CD4-positive, alpha-beta T cell treated with Interleukin-12 subunit alpha and Interleukin-12 subunit beta, for 1 hour (primary cell): ENCODE results near the gene JAML.
"Not testable (repeated sequence)": the region's sequence is repeated elsewhere in the genome, so short reads cannot be mapped to it uniquely, and the experiment has no call there.

ENCODE experiments used
- DNase-seq: peaks from one replicate; pipeline ENCODE4 v3.0.0-alpha.2; 2020

The JAML gene

DNA sequence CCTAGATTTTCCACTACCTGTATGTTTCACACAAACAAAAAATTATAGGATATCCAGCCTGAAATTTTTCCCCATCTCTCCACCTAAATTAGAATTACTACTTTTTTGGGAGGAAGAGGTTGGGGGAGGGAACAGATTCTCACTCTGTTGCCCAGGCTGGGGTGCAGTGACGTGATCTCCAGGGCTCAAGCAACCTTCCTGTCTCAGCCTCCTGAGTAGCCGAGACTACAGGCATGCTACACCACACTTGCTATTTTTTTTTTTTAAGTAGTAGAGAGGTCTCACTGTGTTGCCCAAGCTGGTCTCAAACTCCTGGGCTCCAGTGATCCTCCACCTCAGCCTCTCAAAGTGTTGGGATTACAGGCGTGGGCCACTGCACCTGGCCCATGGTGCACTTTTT is 9.5 kb downstream of the JAML start:
- DNase-seq, result peak; percentile 33

DNA sequence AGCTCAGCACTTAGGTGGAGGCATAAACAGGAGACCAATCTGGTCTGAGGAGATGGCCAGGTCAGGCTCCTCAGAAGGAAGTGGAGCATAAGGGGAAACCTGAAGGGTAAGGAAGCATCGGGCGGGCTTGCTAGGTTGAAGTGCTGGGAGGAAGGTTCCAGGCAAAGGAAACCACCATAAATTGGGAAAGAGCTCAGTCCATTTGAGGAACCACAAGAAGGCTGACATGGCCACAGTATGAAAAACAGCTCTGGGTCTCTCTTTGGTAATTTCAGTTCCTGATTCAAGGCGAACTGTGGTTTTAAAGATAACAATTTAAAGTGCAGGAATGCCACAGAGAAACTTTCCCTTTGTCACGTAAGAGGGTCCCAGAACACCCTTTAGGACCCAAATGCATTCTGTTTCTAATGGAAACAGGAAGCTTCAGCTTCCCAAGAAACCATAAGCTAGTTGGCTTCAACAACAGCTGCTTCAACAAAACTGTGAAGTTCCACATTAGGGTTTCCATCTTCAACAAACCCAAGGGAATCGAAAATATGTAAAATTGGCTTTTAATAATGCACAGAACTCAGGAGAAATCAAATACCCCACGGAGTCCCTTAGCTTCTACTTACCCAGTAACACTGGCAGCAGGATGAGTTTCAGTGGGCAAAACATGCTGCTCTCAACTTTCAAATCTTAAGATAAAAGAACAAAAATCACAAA is 10.4 kb downstream of the JAML start:
- no peak for DNase-seq

DNA sequence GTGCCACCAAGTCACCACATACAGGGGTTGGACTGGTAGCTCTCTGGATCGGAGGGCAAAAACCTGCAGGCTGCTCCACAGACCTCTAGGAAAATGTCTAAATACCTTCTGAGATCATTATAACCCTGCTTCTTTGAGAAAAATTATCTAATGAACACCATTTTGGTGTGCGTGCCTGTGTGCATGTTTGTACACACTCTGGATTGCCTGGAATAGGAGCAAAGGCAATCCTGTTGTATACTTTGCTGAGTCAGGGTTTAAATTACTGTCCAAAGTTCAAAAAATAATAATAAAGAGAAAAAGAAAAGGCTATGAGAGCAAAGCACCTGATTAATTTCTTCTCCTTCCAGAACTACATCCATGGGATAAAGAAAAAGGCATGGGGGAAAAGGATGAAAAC is 11.0 kb downstream of the JAML start:
- no peak for DNase-seq

DNA sequence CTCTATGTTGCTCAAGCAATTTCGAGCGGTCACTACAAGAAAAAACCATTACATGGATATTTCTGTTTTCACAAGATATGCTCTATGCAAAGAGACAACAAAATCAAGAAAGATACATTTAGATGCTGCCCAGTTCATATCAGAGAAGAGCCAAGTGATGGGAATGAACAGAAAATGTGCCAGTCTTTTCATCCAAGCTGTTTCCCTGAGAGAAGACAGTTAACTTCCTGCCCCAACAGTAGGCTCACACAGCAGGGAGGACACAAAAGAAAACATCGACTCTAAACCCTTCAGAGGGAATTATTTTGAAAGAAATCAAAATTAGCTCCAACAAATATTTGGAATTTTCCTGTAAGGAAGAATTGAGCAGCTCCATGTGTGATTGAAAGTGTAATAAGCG is 11.6 kb downstream of the JAML start:
- no peak for DNase-seq

DNA sequence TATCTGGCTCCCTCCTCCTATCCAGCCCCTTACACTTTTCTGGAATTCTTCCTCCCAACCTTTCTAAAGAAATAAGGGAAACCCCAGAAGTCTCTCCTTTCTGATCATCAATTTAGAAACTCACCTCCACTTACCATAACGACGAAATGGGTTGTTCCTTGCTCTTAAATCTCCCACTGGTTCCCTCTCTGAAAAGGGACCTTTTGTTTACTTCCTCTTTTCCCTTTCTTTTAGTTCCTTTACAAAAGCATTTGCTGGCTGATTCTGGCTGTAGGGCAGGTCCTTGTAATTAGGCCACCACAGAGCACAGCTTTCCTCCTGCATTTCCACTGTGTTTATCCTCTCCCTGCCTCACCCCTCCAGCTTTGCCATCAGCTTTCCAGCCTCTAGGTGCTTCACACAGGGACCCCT is 12.0 kb downstream of the JAML start:
- DNase-seq, result no peak

DNA sequence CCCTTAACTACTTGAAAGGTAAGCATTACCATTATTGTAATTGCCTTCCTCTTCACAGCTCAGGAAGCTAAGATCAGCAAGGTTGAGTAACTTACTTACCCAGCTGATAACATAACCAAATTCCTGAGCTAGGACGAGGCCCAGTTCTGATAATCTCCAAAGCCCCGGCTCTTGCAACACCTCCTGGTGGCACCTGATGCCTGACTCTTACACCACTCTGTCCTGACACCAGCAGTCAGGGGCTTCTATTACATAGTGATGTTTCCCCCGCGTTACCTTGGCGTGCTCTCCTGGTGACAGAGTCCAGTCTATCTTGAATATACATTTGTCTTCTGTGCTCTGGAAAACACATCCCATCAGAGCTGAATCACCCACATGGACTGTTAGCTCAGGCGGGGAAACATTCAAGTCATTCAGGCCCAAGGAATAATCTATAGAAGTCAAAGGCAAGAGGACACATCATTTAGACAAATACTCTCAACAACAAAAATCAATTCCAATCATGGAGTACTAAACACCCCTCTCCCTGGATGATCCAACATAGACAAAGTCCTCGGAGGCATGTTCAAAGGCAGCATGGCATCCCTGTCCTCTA is 12.6 kb downstream of the JAML start:
- DNase-seq, result no peak

DNA sequence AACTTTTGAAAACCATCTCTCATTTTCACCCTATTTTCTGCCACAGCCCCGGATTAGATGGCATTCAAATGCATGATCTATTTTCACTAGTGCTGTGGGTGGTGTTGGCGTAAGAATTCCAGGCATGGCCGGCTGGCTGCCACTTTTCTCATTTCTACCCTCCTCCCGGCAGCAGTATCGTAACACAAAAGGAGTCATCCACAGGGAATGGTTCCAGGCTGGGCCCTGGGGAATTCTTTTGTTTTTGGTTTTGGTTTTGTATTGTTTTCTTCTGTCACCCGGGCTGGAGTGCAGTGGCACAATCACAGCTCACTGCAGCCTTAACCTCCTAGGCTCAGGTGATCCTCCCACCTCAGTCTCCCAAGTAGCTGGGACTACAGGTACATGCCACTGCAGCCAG is 13.8 kb downstream of the JAML start:
- no peak for DNase-seq

DNA sequence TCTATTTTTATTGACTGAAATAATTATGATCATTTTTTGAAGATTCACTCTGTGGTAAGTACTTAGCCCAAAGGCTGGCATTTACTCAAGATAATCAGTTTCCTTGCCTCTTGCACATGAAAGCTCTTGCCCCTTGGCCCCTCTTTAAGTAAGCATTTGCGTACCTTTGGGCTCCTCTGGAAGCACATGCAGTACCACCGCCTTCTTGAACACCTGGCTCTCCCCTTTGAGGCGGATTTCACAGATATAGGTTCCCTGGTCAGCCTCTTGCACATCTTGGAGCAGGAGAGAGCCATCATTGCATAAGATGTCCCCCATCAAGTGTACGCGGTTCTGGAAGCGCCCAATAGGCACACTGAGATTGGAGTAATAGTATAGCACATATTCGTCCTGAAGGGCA is 14.5 kb downstream of the JAML start:
- DNase-seq, result no peak

DNA sequence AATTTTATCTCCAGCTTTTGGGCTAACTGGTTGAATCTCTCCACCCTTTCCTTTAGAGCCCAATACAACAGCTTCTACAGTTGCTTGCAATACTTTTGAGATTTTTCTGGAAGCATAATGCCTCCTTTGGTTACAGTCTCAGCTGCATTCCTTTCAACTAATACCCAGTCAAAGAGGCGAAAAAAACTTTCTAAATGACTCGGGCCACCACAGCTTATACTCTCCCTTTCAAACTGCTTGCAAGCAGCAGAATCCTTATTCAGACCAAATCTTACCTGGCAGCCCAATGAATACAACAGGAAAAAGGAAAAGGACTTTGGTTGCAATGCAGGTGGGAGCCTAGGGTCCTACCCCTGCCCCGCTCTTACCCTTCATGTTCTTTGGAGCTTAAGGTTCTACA is 15.8 kb downstream of the JAML start:
- no peak for DNase-seq

DNA sequence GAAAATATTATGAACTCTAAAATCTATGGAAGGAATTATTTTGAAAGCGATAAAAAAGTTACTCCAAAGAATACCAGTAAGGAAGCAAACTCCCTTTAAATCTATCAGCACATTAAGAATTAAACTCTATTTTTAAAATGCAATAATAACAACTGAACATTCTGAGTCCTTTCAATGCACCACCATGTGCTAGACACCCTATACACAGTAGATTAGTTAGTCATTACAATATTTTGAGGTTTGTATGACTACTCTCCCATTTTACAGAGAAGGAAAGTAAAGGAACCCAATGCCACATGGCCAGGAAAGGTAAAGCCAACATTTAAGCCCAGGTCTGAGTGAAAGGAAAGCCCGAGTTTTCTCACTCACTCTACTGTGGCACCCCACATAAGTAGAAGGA is 17.7 kb downstream of the JAML start:
- no peak for DNase-seq

DNA sequence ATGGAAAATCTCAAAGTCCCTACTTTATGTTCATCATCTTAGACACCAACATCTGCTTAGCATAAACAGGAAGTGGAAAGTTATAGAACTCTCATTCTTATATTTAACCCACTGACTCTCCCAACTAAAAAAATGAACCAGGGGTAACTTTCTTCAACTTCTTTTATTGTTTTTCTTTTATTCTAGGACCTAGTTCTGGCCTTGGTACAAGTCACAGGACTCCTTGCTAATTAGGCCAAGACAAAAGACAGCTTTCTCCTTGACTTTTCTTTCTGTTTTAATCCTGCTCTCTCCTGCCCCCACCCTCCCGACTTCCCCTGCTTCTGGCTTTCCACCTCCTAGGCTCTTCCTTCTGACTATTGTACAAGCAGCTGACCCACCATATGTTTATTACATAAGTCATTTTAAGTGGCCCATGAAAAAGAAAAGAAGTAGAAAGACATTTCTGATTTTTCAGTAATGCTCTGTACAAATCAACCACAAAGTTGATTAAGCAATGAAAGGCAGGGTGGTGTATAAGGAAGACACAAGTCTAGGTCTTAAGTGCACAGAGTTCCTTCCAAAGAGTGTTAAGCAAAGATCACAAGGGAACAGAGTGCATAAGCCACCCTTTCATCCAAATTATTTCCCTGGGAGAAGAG is 18.3 kb downstream of the JAML start:
- DNase-seq, result no peak

DNA sequence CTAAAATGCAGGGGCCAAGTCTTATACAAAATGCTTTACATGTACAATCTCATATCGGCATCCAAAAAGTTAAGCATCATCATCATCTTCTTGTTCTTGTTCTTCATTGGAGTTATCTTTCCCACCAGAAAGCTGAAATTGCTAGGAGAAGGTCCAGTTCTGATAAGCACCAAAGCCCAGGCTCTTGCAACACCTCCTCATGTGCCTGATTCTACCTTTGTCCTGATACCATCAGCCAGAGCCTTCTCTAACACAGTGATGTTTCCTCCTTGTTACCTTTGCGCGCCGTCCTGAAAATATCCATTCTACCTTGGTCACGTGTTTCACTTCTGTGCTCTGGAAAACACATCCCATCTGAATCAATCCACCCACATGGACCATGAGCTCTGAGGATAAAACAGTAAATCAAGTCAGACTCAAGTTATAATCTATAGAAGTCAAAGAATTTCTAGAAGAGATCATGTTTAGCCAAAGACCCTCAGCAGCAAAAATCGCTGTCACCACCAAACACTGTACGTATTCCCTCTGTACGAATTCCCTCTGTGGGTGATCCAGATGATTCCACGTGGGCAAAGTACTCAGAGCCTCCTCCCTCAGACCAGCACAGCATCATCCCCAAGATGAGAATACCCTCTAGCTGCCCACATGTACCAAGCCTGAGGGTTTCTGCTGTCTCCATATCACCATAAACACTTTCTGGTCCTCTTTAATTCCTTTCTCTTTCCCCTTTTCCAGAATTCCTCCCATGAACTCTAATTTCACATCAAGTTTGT is 19.0 kb downstream of the JAML start:
- no peak for DNase-seq

DNA sequence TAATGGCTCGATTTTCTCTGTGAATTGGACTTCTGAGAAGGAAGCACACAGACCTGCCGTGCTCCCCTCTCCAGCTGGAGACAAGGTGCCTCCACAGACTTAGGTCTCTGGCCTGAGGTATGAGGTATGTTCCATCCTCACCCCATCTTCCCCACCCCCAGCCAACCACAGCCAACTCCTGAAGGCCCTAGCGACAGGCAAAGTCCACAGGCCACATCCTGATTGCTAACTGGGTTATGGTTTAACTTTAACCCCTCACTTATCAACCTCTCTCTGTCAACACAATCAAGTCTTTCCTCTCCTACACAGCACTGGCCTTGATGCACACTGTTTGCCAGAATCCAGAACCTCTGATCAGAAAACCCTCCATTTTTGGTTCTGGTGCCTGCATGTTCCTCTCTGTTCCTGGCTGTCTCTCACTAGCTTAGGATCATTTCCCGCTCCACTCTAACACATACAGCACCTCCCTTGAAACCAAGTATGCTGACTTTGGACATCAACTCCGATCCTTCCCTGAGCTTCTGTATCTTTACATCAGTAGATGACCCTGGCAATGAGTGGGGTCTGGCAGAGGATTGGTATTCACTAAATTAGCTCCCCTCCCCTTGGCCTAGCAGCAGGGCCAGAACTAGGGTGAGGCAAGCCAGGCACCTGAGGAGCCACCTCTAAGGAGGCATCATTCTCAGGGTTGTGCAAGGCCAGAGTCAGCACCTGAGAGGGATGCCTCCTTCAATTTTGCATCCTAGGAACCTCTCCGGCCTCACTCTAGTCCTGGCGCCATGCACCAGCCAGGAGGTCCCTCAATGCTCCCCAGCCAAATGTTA is 22.0 kb downstream of the JAML start:
- peak; percentile 68 for DNase-seq

DNA sequence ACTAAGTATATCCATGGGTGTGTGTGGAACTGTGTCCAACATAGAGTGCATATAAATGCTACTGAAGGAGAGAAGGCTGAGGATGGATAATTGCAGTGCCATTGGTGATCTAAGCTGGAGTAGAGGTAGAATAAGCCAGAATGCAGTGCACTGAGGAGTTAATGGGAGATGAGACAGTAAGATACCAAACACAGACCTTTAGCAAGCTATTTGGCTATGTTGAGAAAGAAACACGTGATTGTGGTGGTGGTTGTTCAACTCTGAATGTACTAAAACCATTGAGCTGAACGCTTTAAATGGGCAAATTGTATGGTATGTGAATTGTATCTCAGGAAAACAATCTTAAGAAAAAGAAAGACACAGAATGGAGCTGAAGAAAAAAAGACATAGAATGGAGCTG is 22.8 kb downstream of the JAML start:
- DNase-seq, result no peak

DNA sequence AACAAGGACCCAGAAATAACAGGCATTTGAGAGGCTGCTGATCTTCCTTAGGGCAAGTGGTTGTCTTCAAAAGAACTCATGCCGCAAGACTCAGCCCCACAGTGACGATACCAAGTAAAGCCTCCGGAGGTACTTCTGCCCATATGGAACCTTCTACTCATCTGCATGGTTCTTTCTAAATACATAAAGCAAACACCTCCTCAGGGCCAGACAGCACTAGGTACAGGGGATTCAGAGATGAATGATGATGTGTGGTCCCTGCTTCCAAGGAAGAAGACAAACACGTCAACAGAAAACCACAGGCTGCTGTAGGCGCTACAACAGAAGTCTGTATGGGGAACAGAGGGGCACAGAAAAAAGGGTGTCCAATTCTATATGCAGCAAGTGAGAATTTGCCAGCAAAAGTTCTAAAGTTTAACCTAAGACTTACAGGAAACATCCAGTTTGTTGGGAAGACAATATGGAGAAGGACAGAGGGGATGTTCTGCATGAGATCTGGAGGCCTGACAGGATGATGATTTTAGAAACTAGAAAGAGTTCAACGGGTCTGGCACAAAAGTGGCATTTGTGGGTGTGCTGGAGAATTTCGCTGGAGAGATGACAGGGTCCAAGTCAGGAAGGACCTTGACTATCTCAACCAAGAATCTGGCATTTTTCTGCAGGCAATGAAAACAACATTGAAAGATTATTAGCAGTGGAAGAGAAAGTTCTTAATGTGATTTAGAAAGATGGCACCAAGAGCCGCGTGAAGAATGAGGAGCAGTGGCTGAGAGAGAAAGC is 23.7 kb downstream of the JAML start:
- DNase-seq, result peak; percentile 30

DNA sequence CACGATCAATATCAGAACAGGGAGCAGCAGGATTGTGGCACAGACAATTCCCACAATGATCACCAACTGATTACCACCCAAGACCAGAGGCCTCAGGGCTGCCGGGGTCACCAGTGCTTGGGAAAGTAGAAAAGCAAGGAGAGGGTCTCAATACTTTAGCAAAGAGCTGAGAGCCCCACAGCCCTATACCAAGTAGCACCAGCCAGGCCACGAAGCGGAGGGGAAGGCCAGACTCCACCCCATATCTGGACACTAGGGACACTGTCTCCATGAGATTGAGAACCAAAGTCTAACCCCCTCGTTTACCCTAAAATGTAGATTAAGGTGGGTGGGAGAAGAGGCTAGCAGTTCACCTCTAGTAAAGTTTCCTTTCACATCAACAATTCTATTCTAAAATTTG is 24.3 kb downstream of the JAML start:
- DNase-seq, result no peak

DNA sequence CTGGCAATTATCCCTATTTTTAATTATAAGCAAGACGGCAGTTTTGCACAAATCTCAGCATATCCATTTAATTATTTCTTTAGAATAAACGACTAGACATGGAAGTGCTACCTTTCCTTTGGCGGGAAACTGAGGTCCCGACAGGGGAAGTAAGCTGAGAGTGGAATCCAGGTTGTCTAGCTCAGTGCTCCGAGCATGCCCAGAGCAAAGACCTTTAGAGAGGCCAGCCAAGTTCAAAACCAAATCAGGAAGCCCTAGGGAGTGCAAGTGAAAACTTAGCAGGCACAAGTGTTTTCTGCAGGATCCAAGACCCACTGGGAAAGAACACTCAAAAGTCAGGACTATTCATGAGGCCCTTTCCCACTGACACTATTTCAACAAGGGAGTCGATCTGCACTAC is 25.7 kb downstream of the JAML start:
- DNase-seq, result no peak

DNA sequence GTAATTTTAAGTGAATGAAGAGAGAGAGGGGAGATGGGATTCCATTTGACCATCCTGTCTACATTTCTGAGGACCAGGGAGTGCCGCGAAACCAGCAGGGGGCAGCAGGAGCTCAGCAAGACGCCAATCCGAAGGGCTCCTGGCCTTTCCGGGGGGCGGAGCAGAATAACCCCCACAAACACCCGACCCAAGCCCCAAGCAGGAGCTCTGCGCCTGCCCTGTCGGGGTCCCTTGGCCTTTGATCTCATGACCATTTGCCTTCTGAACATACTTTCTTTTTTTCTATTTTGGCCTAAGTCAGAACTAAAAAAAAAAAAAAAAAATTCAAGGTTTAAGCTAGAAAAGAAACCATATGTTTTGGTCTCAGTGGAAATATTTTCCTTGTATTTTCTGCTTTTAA is 26.4 kb downstream of the JAML start:
- DNase-seq, result peak; percentile 84

DNA sequence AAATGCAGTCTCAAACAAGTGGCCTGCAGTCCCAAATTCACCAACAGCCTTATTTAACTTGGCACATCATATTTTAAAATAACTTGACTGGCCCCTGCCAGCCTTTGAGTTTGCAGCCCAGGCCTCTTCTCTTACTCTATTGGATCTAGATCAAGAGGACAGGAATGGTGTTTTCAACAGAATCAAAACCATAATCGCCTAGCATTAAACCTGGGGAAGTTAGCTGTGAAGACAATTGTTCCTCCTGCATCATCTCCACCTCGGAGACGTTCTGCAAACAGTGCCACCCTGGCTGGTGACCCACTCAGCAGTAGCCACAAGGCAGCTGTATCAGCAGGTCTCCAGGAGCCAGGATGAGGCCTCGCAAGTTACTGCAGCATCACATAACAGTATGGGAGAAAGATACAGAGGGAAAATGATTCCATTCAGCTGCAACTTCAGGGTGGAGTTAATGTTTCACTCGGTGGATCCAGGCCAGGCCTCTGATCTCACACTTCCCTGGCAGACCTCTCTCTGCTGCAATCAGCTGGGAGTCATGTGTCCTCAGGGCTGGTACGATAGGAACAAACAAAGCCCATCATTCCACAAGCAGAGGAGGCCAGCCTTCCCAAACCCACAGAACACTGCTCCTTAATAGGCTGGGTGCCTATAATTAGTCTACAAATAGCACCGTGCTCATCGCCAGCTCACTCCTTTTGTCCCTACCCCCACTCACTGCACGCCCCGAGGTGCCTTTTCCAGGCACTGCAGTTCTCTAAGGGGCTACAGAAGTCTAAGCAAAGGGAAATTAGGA is 29.8 kb downstream of the JAML start:
- DNase-seq, result no peak

DNA sequence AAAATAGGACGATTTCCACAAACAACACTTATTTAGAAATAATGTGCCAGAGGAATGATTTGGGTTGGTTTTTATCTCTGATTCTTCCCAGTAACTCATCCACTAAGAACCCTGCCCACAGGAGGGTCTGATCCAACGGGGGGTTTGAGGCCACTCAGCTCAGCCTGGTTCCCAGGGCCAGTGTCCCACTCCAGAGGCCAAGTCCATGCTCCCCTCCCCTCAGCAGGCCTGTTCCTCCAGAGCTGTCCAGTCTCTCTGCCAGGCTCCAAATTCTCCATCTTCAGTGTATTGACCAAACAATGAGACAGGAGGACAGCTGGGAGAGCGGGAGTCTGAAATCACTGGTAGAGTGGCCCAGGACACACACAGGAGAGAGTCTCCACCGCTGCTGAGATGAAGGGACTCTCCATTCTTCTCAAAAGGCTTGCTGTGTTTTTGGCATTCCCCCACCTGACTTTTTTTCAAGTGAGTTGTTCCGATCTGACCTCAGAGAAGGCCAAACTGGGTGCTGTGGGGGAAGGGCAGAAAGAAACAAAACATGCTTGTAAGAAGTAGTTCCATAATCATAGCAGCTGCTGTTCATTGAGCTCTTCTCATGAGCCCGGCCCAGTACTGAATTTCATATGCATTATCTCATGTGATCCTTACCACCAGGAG is 30.8 kb downstream of the JAML start:
- DNase-seq, result no peak

DNA sequence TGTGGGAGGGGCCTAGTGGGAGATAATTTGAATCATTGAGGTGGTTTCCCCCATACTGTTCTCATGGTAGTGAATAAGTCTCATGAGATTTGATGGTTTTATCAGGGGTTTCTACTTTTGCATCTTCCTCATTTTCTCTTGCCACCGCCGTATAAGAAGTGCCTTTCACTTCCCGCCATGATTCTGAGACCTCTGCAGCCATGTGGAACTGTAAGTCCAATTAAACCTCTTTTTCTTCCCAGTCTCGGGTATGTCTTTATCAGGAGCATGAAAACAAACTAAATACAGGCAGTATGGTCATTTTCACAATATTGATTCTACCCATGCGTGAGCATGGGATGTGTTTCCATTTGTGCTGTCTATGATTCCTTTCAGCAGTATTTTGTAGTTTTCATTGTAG is 32.0 kb downstream of the JAML start:
- not testable (repeated sequence) for DNase-seq
